ENCODE measurements around the gene RAB22A.
A peak's percentile ranks its signal among the peaks of the same experiment; 100 is the strongest.
"Not testable (repeated sequence)": the region's sequence is repeated elsewhere in the genome, so short reads cannot be mapped to it uniquely, and the experiment has no call there.

Gene RAB22A

DNA sequence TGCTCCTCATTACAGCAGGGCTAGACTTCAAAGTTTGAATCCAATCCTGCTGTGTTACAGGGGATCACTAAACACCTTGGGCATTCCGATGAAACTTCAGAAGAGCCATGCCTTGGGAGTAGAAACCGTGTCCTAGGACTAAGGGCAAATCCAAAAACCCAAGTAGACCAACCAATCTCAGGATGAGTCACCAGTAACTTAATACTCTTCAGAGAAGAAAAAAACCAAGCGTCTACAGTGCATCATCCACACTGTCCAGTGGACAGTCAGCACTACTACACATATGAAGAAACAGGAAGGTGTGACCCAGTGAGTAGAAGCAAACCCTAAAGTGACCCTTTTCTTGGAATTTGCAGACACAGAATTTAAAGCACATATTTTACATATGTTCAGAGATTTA, 40.1 kb downstream of the RAB22A start:
- DNase-seq, result peak; percentile 92

DNA sequence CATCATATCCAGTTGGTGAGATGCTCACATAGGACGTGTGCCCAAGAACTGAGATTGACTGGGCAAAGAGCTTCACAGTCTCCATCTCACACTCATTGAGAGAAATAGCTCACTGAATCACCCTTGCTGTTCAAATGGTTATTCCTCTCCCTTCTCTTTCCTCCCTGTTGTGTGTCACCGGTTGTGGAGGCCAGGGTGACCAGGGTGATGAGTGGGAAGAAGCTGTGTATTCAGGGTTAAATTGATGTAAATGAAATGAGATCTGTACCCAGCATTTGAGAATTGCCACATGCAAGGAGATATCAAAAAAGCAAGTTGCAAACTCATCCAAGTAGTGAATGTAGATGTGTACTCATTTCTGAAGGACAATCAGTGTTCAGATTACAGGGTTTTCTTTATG, 43.0 kb downstream of the RAB22A start:
- no peak for DNase-seq

DNA sequence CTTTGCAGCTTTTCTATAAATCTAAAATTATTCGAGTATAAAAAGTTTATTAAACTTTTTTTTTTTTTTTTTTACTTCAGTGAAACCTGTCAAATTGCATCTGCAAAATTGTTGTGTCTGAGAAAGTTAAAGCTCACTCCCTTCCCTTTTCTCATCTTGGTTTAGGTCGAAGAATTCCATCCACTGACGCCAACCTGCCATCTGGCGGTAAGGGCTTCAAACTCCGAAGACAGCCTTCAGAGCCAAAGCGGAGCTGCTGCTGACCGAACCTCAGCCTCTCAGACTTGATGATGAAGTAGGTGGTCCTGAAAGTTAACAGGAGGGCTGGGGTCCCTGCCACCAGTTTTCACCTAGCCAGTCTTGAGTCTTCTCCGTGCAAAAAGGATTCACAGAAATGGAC, 49.9 kb downstream of the RAB22A start:
- no peak for DNase-seq

DNA sequence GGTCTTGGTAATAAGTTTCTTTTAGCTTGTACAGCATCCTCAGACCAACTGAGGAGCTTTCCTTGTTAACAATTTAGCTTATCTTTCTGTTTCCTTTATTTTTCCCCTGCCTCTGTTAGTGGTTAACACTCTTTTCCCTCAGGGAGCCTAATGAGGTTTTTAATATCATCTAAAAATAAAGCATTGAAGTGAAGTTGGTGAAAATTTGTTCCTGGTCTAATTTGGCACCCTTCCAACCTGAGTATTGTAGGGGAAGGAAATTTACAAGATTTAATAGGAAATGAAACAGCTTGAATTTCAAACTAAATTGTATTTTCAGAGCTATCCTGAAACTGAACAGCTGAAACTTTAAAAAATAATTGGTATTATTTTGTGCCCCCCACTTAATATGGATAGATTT, 51.4 kb downstream of the RAB22A start:
- DNase-seq, result no peak

DNA sequence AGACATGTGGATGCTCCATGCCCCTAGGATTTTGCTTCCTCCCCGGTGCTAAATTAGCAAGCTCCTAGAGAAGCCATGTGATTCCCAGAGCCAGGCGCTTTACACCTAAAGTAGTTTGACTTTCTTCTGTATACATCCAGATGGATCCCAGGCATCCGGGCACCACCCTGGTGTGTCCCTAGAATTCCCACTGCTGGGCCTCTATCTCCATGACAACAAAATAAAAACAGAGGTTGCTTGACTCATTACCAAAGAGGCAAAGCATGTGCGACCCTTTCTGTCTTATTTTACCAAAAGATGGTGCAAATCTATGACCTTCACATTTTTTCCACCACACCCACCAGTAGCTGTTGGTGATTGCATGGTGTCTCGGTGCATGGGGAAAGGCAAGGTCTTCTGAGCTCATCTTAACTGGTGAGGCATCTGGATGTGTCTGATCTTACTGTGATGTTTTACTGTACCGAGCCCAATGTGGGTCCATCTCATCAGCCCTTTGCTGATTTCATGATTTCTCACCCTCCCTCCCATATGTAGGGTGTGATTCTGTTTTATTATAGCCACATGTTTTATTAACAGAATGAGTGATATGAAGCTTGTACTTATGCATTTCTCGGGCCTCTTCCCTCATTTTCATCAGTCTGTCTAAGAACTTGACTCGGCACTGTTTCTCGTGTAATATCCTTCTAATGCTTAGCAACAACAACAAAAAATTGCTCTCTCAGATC, 52.1 kb downstream of the RAB22A start:
- peak; percentile 83 for DNase-seq

DNA sequence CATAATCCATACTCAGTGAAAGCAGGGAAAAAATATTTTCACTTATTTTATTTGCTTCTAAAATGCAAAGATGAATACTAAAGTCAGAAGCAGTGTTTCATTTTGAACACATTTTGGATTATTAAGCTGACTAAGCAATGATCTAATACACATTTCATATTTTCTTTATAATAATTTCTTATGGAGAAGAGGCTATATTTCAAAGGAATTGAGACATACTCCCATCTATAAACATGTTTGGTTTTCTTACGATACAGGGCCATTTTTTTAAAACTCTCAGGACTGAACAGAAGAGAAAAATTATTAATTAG, 52.6 kb downstream of the RAB22A start:
- DNase-seq, result no peak

DNA sequence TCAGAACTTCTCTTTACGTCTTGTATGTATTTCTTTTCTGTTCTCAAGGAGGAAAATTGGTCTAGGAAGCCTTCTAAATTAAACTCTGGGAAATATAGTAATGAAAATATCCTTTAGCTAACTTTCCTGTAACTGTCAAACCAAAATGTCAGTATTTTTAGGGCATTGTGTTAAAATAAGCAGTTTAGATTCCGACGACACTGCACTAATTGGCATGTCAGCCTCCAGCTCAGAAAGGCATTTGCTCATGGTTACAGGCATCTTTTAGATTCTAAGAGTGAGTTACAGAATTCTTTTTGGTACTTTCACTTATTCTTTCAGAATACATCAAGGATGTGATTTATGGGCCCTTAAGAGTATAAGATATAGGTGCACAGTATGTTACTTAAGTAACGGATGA, 53.5 kb downstream of the RAB22A start:
- no peak for DNase-seq

DNA sequence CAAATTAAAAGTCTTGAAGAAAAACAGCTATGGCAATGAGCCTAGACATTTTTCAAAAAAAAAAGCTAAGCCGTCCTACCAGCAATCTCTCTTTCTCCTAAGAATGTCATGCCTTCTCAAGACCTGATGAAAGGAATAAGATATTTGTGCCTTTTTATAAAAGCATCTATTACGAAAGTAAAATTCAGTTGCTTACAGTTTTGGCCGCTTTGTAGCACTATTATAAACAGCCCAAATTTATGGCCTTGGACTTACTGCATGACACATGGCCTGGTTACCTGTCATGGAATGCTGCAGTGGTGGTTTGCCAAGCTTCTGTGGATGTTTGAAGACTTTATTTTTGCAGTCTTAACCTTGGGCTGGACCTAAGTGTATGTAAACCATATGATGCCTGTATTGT, 57.4 kb downstream of the RAB22A start:
- no peak for DNase-seq

DNA sequence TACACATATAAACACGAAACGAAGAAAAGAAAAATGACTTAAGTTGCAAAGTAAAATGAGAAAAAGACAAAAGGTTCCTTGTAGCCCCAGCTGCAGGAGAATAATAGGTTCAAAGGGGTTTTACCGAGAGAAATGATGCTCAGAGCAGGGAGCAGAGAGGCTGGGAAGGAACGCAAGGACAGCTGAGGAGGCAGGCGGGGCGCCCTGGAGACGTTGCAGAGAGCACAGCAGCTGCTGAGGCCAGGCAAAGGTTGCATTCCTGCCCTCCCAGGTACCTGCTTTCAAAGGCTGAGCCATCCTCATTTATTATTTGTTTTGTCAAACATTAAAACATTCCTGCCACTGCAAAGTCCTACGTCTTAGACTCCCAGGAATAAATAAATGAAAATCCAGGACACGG, 63.3 kb downstream of the RAB22A start:
- no peak for DNase-seq

DNA sequence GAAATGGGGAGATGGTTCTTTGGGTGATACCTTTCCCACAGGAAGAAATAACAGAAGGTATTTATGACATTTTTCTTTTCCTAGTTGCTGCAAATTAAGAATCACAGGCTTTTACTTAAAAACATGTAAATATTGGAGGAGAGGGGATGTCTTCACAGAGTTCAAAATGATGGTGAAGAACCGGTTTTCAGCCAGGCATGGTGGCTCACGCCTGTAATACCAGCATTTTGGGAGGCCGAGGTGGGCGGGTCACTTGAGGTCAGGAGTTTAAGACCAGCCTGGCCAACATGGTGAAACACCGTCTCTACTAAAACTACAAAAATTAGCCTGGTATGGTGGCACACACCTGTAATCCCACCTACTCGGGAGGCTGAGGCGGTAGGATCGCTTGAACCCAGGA, 63.8 kb downstream of the RAB22A start:
- DNase-seq, result not testable (repeated sequence)

DNA sequence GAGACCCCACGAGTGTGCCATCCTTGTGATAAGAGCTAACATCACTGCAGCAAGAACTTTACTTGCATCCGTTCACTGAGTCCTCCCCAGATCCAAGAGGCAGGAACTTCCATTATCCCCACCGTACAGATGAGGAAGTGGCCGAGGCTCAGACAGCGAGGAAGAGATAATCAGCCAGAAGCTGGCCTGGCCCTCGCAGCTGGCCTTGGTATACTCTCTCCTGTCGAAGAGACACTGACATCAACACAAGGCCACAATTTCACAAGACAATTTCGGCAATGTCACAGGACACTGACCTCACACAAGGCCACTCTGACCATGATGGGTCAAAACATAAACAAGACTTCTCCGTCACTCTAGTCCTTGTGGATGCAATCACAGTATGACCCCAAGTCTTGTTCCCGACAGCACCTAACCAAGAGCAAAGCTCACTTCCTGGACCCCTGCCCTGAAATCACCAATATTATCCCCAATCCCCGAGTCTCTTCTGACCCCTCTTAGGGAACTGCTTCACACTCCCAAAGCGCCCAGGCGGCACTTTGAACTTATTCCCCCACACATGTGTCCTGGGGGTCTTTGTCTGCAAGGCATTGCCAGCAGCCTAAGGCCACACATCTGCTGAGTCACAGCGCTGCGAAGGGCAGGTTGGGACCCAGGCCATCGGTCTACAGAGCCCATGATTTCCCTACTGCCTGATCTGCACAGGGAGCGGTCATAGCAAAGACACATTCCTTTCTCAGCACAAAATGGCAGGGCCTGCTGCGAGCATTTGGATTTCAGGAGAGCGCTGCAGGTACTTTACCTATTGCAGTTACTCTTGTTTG, 64.7 kb downstream of the RAB22A start:
- no peak for DNase-seq

DNA sequence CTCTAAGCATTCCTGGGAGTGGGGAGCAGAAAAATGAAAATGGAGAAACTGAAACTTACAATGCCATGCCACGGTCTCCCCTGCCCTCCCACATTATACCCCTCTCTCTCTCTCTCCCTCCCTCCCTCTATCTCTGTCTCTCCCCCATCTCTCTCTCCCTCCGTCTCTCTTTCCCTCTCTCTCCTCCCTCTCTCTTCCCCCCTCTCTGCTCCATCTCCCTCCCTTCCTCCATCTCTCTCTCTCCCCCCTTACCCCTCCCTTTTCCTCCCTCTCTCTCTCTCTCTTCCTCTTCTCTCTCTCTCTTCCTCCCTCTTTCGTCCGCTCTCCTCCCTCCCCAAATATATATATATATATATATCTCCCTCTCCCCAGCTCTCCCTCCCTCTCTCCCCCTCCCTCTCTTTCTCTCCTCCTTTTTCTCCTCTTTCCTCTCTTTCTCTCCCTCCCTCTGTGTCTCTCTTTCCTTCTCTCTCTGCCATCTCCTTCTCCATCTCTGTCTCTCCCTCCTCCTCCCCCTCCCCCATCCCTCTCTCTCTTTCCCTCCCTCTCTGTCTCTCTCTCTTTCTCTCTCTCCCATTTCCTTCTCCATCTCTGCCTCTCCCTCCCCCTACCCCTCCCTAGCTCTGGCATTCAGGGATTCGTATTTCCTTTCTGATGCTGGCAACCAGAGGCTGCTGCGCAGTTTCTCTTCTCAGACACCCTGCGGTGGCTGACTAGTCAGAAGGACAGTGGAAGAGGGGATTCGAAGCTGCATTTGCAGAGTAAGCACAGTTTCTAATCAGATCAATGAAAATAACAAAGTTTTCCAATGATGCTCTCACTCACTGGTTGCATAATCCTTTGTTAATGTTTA, 65.6 kb downstream of the RAB22A start:
- no peak for DNase-seq

DNA sequence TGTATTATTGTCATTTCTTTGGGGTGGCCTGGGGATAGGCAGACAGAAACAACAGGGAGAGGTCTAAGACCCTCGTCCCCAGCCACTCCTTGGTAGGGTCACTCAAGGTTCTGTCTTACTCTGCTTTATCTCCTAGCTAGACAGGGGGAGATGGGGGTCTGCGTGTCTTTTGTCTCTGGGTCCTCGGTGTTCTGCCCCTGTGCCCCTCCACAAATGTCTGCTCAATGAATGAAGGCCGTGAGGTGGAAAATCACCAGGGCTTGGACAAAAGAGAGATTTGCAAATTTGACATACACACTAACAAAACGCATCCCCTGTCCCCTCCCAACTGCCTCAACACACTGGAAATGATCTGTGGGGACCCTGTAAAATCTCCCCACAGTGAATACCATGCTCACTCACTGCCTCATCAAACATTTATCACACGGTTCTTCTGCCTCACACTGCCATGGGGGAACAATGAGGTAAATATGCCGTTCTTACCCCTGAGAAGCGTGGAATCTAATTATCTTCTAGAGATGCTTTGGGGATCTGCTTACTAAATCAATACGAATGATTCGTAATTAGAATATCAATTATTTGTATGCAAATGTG, 66.3 kb downstream of the RAB22A start:
- DNase-seq, result no peak

DNA sequence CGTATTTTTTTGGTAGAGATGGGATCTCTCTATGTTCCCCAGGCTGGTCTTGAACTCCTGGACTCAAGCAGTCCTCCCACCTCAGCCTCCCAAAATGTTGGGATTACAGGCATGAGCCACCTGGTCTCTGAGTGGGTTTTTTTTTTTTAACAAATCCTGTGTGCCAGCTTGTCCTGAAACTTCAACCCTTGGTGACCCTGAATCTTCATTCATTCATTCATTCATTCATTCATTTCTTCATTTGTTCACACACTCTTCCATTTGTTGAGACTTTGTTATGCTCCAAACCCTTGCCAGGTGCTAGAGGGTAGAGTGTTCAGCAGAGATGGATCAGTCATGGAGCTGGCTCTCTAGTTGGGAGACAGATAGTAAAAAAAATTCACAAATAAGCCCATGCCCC, 67.5 kb downstream of the RAB22A start:
- no peak for DNase-seq

DNA sequence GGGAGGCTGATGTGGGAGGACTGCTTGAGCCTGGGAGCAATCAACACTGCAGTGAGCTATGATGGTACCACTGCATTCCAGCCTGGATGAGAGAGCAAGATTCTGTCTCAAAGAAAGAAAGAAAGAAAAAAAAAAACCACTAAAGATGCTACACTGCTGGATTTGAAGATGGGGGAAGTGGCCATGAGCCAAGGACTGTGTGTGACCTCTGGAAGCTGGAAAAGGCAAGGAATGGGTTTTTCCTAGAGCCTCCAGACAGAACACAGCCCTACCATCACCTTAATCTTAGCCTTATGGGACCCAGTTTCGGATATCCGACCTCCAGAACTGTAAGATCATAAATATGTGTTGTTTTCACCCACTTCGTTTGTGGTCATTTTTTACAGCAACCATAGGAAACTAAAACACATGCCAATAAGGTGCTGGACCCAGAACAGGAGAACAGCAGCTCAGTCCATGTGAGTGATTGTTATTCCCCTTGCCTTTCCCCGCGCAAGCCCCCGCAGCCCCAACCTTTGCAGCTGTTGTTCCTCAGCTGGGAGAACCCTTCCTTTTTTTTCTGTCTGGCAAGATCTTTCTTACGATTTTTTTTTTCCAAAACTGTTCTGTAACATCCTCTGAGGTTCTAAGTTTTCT, 68.4 kb downstream of the RAB22A start:
- DNase-seq, result no peak

DNA sequence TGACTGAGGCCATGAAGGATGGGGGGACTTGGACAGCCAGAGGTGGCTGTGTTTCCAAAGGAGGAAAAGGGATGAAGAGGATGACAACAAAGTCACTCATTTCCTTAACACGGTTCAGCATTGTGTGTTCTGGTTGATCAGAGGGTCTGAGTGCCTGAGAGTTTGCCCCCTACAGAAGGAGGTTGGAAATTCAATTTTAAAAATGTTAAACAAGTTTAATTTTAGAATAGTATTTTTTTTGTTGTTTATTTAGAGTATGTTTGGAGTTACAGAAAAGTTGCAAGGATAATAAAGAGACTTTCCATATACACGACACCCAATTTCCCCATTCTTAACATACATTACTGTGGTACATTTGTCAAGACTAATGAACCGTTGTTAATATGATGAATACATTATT, 69.2 kb downstream of the RAB22A start:
- no peak for DNase-seq

DNA sequence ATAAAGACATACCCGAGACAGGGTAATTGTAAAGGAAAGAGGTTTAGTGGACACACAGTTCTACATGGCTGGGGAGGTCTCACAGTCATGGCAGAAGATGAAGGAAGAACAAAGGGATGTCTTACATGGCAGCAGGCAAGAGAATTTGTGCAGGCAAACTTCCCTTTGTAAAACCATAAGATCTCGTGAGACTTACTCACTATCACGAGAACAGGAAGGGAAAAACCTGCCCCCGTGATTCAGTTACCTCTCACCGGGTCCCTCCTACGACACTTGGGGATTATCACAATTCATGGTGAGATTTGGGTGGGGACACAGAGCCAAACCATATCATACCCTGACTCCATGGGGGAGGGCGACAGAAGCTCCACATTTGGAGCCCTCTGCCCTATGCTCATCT, 72.1 kb downstream of the RAB22A start:
- DNase-seq, result no peak

DNA sequence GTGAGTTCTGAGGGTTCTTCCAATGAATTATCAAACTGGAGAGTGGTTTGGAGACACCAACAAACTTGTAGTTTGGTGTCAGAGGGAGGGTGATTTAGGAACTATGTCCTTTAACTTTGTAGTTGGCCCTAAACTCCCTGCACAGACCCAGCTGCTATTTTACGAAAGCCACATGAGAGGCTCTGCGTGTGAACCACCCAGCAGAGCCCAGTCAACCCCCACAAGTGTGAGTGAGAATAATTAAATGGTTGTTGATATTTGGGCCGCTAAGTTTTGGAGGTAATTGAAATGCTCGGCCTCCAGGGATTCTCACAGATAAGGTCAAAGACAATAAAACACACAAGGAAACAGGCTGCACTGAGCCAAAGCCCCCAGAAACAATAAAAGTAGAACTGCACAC, 72.6 kb downstream of the RAB22A start:
- no peak for DNase-seq

DNA sequence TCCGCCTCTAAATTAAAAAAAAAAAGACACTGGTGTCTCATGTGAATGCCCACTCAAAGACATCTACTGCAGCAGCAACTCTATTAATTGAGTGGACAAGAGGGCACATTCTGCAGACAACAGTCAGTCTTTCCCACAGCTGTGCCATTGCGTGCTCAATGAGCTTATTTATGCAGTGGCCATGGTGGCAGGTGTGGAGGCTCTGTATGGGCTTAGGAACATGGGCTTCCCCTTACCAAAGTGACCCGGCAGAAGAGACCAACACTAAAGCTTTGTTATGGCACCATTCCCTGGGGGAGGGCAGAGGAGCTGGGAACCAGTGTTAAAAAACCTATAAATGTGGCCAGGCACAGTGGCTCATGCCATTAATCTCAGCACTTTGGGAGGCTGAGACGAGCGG, 75.3 kb downstream of the RAB22A start:
- DNase-seq, result no peak

DNA sequence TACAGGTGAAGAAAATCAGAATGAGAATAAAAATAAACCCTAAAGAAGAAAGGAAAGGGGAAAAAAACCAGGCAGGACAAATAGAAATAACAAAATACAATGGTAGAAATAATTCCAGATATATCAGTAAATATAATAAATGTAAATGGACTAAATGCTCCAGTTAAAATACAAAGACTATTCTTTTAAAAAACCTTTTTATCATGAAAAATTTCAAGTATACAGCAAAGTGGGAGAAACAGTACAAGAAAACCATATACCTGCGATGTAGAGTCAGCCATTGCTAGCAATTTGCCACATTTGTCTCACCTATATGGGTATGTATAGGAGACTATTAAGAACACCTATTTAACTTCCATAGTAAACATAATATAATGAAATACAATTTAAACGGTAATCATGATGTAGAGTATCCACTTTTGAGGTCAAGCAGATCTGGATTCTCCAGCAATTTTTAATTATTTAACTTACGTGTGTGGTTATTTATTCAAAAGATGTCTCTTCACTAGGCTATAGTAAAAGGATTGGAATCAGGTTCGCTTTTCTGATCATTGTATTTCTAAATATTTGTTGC, 78.6 kb downstream of the RAB22A start:
- no peak for DNase-seq

DNA sequence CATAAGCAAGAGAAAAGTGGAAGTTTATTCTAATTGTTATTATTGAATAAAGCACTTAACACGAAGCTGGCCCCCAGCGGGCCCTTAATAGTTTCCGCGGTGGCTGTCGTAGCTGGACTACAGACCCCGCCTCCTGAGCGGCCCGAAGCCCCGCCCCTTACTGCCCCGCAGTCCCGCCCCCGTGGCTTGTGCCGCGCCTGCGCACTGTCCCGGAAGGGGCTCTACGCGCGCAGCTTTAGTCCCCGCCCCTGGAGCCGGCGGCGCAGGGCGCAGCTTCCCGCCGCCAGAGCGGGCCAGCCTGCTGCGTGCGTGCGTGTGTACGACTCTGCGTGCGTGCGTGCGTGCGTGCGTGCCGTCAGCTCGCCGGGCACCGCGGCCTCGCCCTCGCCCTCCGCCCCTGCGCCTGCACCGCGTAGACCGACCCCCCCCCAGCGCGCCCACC, 79.4 kb downstream of the RAB22A start, which contains the start of gene VAPB:
Gene VAPB (plus strand): TSS at position 348 of the 442 bp plus-strand sequence. CDS start 231 bp downstream, outside the sequence.
- DNase-seq, result peak; percentile 94

DNA sequence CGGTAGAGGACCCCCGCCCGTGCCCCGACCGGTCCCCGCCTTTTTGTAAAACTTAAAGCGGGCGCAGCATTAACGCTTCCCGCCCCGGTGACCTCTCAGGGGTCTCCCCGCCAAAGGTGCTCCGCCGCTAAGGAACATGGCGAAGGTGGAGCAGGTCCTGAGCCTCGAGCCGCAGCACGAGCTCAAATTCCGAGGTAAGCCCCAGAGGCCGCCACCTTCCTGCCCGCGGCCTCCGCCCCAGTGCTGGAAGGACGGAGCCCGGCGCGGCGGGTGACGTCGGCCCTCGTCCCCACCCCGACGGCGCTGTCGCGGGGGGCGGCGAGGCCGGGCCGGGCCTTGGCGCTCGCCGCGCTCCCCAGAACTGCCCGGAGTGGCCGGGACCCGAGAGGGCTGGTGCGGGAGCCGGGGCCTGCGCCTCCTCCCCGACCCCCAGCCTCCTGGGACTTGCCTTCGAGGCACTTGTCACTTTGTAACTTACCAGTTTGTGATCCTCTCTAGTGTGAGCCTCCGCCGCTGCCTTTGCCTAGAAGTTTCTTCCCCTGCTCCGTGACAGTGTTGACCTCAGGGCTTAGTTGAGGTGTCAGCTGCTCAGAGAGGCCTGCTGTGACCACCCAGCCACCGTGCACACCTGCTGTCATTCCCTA, 79.9 kb downstream of the RAB22A start:
- peak; percentile 50 for DNase-seq
